Testis (tissue), 2 donors: ENCODE results near the gene MAPRE2.

Experiments
- CTCF ChIP-seq, 3 experiments: fragments of 450-650 bp in 2 of 3; fragments of 200-600 bp in 1 of 3; sonication (generic) in 1 of 3; IDR thresholded peaks; one replicate each; pipeline ENCODE4 v1.5.1; 2016 to 2019; ENCODE audit warnings: antibody characterized with exemption in 3 of 3, mild to moderate bottlenecking in 2 of 3, moderate library complexity in 1 of 3
- POLR2A ChIP-seq: fragments of 450-650 bp; IDR thresholded peaks from one replicate; pipeline ENCODE4 v1.6.1; 2017; ENCODE audit warnings: antibody characterized with exemption, mild to moderate bottlenecking, moderate library complexity

GRCh38 chr18:35000457-35000856, 40.8 kb upstream of the MAPRE2 start:
- no peak for TF ChIP-seq CTCF (IDR thresholded peaks at IDR 0.05)
- TF ChIP-seq POLR2A = no peak
